IMR-90 (cell line): Measurements from ENCODE around the gene PLEKHO2.

Experiments
- CTCF ChIP-seq: conservative IDR thresholded peaks from 2 replicates; pipeline ENCODE4 v1.5.1; 2012; ENCODE audit warnings: mild to moderate bottlenecking, low read depth, low read length, improper control_type of control experiment
- ELK1 ChIP-seq: fragments of 150-350 bp; IDR thresholded peaks from 2 replicates; pipeline ENCODE4 v1.6.1; 2016; ENCODE audit warnings: low read depth, mild to moderate bottlenecking, low read length, moderate library complexity, borderline replicate concordance
- MXI1 ChIP-seq: IDR thresholded peaks from 2 replicates; pipeline ENCODE4 v1.6.1; 2012; ENCODE audit warnings: low read depth, mild to moderate bottlenecking, low read length, moderate library complexity, borderline replicate concordance
- POLR2A ChIP-seq: IDR thresholded peaks from 2 replicates; pipeline ENCODE4 v1.6.1; 2012; ENCODE audit warnings: mild to moderate bottlenecking, low read depth, low read length
- USF2 ChIP-seq: fragments of 150-350 bp; IDR thresholded peaks from 2 replicates; pipeline ENCODE4 v1.6.1; 2017; ENCODE audit warnings: mild to moderate bottlenecking, antibody characterized with exemption, low read length, low read depth

GRCh38 chr15:64859226-64859625 lies 17.5 kb downstream of the PLEKHO2 start:
- TF ChIP-seq MXI1 = no peak
- TF ChIP-seq USF2 = no peak
- TF ChIP-seq ELK1 = no peak
- no peak for TF ChIP-seq CTCF
- no peak for TF ChIP-seq POLR2A
